Cardiac muscle cell (in vitro differentiated cells and primary cell): ENCODE results near the gene NPAT. TPM values are rescaled to one million over a fixed set of nuclear protein-coding genes. Genes with fewer than 3 reads are reported as not detected.

ENCODE experiments used
- DNase-seq, 2 donors: peaks; one replicate each; pipeline versions ENCODE4 v3.0.0 to v3.0.0-alpha.2; 2010 to 2017; ENCODE audit warnings: low read depth in 1 of 2, low spot score in 1 of 2
- H3K27ac ChIP-seq: fragments of 200-600 bp; sonication (generic); 2 replicates; pipeline ENCODE4 v1.5.1; 2016
- H3K27me3 ChIP-seq: fragments of 200-600 bp; sonication (generic); 2 replicates; pipeline ENCODE4 v1.6.0; 2016; ENCODE audit warnings: control low read depth
- H3K36me3 ChIP-seq: fragments of 200-600 bp; sonication (generic); 2 replicates; pipeline ENCODE4 v1.5.1; 2016; ENCODE audit warnings: control low read depth
- H3K4me1 ChIP-seq: fragments of 200-600 bp; sonication (generic); 2 replicates; pipeline ENCODE4 v1.8.1; 2017; ENCODE audit warnings: low read depth, mild to moderate bottlenecking, mixed run types
- H3K4me3 ChIP-seq: fragments of 200-600 bp; sonication (generic); 2 replicates; pipeline ENCODE4 v1.5.1; 2016; ENCODE audit warnings: mild to moderate bottlenecking
- H3K9me3 ChIP-seq: fragments of 200-600 bp; sonication (generic); 2 replicates; pipeline ENCODE4 v1.5.1; 2017; ENCODE audit warnings: low read depth, mild to moderate bottlenecking, control low read depth
- CTCF ChIP-seq: IDR thresholded peaks from 2 replicates; pipeline ENCODE4 v1.5.1; 2012; ENCODE audit warnings: low read depth, mild to moderate bottlenecking, low read length
- polyA plus RNA-seq: library from polyadenylated mRNA; unstranded; fragments of >200 nt; fragmentation: Nextera tagmentation; extraction: Ambion mirVana; gene quantifications from 2 replicates; pipeline ENCODE4 v1.2.1, GENCODE V29; 2016
- total RNA-seq: library from RNA; depleted of rRNA; stranded (reverse); fragments of >200 nt; gene quantifications from 2 replicates; pipeline ENCODE4 v1.2.3, GENCODE V29; 2016

Gene NPAT
- total and polyA plus RNA-seq, 2 experiments from 2014 or later = 9.7 to 9.9 TPM

GRCh38 chr11:108218912-108219783 is 3.3 kb downstream of the NPAT start:
- no peak for DNase-seq
- TF ChIP-seq CTCF = no peak
- H3K4me1 ChIP-seq = peaks cover 8% of the 10 kb centered on the region
- H3K27me3 ChIP-seq = no peaks in the 10 kb centered on the region
- no peak overlapping the region for H3K4me3 ChIP-seq
- H3K9me3 ChIP-seq = no peaks in the 10 kb centered on the region
- no peaks in the 10 kb centered on the region for H3K36me3 ChIP-seq
- H3K27ac ChIP-seq = no peak overlapping the region

GRCh38 chr11:108218455-108218854 is 4.0 kb downstream of the NPAT start:
- DNase-seq = no peak
- Histone ChIP-seq H3K4me1 (peaks cover 3% of the 10 kb centered on the region), H3K4me3 (no peak overlapping the region), H3K27ac (no peak overlapping the region), H3K27me3 (no peaks in the 10 kb centered on the region), H3K9me3 (no peaks in the 10 kb centered on the region), H3K36me3 (no peaks in the 10 kb centered on the region)
- TF ChIP-seq CTCF = no peak

GRCh38 chr11:108216988-108217387 is 5.5 kb downstream of the NPAT start:
- H3K9me3 ChIP-seq = no peaks in the 10 kb centered on the region
- no peaks in the 10 kb centered on the region for H3K27me3 ChIP-seq
- H3K27ac ChIP-seq = no peak overlapping the region
- H3K36me3 ChIP-seq = no peaks in the 10 kb centered on the region
- TF ChIP-seq CTCF = no peak
- H3K4me1 ChIP-seq = peaks cover 3% of the 10 kb centered on the region
- no peak overlapping the region for H3K4me3 ChIP-seq
- DNase-seq = no peak

- TF ChIP-seq CTCF = no peak
- no peaks in the 10 kb centered on the region for H3K4me1 ChIP-seq
- H3K27me3 ChIP-seq = no peaks in the 10 kb centered on the region
- H3K36me3 ChIP-seq = peaks cover 3% of the 10 kb centered on the region
- DNase-seq = no peak
- no peak overlapping the region for H3K4me3 ChIP-seq
- no peaks in the 10 kb centered on the region for H3K9me3 ChIP-seq
- no peak overlapping the region for H3K27ac ChIP-seq
Observed at GRCh38 chr11:108213784-108214183, 8.7 kb downstream of the NPAT start.

- Histone ChIP-seq H3K9me3 (no peaks in the 10 kb centered on the region), H3K36me3 (peaks cover 3% of the 10 kb centered on the region), H3K4me1 (no peaks in the 10 kb centered on the region), H3K4me3 (no peak overlapping the region), H3K27ac (no peak overlapping the region), H3K27me3 (no peaks in the 10 kb centered on the region)
- no peak for DNase-seq
- no peak for TF ChIP-seq CTCF
Observed at GRCh38 chr11:108210441-108210840, 12.0 kb downstream of the NPAT start.
